ENCODE results near the gene ST8SIA5.

ST8SIA5 gene

GRCh38 chr18:46705521-46705920, 51.3 kb downstream of the ST8SIA5 start:
- no peak for DNase-seq

GRCh38 chr18:46704816-46705215, 52.0 kb downstream of the ST8SIA5 start:
- no peak for DNase-seq

DNA sequence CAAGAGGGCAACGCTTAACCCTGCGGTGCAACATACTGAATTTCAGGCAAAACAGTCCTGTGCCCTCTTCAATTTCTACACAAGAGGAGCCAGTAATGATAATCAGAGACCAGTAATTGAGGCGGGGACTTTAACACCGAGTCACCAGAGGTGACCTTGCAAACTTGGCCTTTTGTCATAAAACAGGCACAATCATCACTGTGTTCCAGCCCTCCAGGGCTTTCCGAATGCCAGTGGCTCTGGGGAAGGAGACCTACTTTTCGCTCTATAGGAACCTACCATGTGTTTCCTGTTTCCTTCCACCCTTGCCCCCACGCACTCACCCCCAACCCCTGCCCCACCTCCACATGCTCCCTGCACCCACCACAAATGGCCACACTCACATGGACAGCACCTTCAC, 52.7 kb downstream of the ST8SIA5 start:
- no peak for DNase-seq

- no peak for DNase-seq
These were observed 54.4 kb downstream of the ST8SIA5 start for GRCh38 chr18:46702471-46702870.

- no peak for DNase-seq
These were observed 56.6 kb downstream of the ST8SIA5 start for GRCh38 chr18:46700066-46700824.

GRCh38 chr18:46696702-46697101, 60.2 kb downstream of the ST8SIA5 start:
- DNase-seq, result no peak

DNA sequence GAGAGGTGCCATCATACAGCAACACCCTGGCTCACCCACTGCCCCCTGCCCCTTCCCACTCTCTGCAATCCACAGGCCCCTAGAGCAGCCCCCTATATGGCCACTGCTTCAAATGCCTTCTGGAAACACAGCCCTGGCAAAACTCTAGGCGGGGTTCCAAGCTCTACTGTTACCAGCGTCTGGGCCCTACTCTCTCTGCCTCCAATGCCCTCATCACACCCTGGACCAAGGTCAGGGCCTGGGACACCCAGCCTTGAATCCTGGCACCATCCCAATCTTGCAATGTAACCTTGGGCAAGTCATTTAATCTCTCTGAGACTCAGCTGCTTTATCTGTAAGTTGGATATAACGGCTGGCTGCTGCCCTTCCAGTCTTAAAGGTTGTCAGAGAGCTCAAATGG, 60.6 kb downstream of the ST8SIA5 start:
- DNase-seq, result no peak

DNA sequence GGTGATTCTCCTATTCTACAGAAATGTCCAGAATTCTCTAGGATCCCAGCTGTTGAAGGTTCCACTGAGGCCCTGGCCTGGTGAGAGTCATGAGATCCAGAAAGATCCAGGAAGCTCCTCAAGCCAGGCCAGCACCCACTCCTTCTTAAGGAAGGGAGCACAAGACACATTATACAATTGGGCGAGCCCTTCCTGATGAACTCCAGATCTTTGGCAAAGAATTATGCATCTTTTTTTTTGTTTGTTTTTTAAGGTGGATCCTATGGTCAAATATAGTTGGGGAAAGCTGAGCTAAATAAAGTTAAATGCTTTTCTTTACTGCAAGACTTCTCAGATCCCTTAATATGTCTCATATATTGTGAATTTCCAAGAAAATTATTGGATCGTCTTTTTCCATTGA, 62.9 kb downstream of the ST8SIA5 start:
- DNase-seq, result no peak

GRCh38 chr18:46688853-46689525, 67.9 kb downstream of the ST8SIA5 start:
- no peak for DNase-seq

DNA sequence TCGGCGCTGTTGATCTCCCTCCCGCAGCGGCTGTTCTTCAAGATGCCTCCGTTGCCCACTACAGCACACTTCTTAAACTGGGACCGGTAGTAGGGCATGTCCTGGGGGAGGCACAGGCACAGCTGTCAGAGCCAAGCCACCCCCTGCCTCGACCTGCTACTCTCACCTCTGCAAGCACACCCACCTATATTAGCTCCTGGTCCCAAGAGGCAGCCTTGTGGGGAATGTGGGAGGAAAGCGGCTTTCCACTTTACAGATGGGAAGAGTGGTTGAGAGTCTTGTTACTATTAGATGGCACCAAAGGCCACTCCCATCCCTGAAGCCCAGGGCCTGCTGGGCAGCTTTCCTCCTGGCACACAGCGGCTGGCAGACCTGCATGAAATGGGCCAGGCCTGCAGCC, 70.7 kb downstream of the ST8SIA5 start:
- no peak for DNase-seq

DNA sequence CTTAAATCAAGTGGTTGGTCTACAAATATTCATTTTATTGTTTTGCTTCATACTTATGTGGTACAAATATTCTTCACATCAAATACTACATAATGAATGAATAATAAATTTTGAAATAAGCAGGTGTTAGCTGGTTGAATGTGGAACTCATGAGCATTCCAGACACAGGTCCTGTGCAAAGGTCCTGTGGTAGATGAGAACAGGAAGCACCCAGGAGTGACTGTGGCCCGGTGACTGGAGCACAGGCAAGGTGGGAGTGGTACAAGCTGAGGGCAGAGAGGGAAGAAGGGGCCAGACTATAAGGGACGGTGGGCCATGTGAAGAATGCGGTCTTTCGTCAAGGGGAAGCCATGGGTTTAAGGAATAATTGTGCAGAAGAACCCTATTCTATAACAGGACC, 73.6 kb downstream of the ST8SIA5 start:
- no peak for DNase-seq

DNA sequence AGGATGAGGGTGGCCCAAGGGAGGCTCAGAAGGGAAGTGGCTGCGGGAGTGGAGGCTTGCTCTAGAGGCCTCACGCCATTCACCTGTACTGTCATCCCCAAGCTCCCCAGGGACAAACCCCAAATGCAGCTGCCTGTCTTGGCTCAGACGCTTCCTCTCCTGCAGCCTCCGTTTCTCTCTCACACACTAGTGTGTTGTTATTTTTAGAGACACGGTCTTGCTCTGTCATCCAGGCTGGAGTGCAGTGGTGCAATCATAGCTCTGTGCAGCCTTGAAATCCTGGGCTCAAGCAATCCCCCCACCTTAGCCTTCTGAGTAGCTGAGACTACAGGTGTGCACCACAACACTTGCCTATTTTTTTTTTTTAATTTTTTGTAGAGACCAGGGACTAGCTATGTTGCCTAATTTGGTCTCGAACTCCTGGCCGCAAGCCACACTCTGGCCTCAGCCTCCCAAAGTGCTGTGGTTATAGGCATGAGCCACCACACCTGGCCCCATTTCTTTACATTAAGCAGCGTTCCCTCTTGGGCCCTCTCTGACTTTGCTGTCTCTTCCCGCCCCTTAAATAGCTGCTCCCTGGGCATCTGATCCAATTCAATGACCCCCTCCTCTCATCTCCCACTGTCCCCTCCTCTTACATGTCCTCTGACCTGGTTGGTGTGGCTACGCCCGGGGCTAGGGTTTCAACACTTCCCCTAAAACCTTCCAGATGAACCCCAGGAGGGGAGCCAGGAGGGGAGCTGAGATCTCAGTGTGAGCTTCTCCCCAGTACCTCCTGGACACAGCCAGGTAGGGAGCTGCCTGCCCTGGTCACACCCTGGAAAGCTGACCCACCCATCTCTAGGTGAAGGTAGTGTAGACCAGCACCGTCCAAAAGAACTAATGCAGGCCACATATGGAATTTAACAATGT, 75.8 kb downstream of the ST8SIA5 start:
- no peak for DNase-seq

GRCh38 chr18:46679846-46680598, 76.8 kb downstream of the ST8SIA5 start:
- DNase-seq, result no peak

- no peak for DNase-seq
These were observed 78.0 kb downstream of the ST8SIA5 start for GRCh38 chr18:46678785-46679399.

- no peak for DNase-seq
These were observed 78.8 kb downstream of the ST8SIA5 start for GRCh38 chr18:46678041-46678440.

- DNase-seq, result no peak
These were observed 79.2 kb downstream of the ST8SIA5 start for GRCh38 chr18:46677611-46678010.

- no peak for DNase-seq
These were observed 80.5 kb downstream of the ST8SIA5 start for GRCh38 chr18:46676182-46676835.

DNA sequence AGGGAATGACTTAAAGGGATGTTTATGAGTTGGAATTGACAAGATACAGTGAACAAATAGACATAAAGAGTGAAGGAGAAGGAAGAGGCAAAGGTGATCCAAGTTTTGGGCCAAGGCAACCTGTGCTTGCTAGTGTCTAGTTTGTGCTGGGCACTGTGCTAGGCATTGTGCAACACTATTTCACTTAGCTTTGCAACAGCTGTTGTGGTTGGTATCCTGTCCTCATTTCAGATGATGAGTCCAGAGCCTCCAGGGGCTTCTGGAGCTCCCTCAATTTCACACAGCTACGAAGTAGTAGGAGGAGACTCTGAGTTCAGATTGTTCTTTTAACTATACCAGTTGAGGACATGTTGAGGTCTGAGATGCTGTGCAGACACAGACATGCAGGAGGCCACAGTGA, 81.7 kb downstream of the ST8SIA5 start:
- DNase-seq, result no peak

DNA sequence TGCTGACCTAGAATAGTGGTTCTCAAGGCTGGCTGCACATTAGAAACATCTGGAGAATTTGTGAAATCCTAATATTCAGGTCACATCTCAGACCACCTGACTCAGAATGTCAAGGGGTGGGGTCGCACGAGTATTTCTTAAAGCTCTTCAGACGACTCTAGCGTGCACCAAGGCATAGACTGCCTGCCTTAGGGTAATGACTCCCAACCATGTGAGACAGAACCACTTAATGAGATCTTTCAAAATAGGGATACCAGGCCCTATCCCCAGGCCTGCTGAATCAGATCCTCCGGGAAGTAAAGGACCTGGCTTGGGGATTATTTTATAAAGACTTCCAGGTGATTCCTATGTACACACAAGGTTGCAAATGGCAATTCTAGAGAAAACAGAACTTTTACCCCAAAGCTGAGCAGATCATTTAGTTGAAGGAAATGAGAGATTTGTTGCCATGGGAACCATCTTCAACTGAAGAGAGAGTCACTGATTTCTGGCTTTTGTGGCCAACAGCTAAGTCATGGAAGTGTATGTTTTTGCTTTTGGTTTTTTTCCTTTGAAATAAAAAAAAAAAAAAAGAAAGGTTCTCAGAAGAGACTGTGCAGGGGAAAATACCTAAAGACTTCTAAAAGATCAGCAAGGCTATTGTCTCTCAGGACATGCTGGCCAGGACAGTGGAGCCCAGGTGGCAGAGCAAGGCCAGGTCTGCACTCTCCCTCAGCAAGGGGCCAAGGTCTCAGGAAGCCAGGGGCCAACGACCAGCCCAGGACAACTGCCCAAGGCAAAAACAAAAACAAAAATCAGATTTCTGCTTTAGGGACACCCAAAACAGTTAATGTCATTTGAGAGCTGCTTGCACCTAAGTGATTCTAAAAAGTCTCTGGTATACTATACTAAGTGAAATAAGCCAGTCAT, 84.5 kb downstream of the ST8SIA5 start:
- DNase-seq, result no peak

DNA sequence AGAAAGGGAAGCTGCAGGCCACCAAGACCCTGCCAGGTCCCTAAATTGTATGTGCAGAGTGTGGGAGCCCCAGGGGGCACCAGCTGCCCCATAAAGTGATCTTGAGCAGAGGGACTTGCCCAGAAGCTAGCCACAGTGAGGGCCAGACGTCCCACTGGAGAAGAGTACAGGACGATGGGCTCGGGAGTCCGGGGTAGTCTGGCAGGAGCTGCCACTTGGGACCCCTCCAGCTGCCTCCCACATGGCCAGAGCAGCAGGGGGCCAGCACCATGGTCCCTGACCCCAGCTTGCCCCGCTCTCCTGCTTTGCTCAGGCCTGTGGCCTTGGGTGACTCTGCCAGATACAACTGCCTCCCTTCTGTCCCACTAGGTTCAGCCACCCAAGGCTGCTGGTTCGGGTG, 88.2 kb downstream of the ST8SIA5 start:
- no peak for DNase-seq

GRCh38 chr18:46668135-46668534, 88.7 kb downstream of the ST8SIA5 start:
- DNase-seq, result no peak
